Measurements from ENCODE around the gene ITIH4.

Gene ITIH4

GRCh38 chr3:52792961-52793695 is 37.3 kb downstream of the ITIH4 start:
- TF ChIP-seq TAF1 (IDR thresholded peaks at IDR 0.05; ENCODE audit: borderline replicate concordance, insufficient read depth, low read length) = no peak
- no peak for TF ChIP-seq SIN3A (IDR thresholded peaks at IDR 0.05; ENCODE audit: borderline replicate concordance, insufficient read depth, low read length)

GRCh38 chr3:52792413-52792812 is 38.1 kb downstream of the ITIH4 start:
- TF ChIP-seq POLR2AphosphoS5 (IDR thresholded peaks at IDR 0.05; ENCODE audit: low read depth, low read length) (no peak), TAF1 (IDR thresholded peaks at IDR 0.05; ENCODE audit: borderline replicate concordance, insufficient read depth, low read length) (no peak), SIN3A (IDR thresholded peaks at IDR 0.05; ENCODE audit: borderline replicate concordance, insufficient read depth, low read length) (no peak), FOXP2 (optimal IDR thresholded peaks at IDR 0.05; ENCODE audit: borderline replicate concordance, extremely low read depth, extremely low read length, insufficient read depth) (no peak)
- TF ChIP-seq, protein P1, sequence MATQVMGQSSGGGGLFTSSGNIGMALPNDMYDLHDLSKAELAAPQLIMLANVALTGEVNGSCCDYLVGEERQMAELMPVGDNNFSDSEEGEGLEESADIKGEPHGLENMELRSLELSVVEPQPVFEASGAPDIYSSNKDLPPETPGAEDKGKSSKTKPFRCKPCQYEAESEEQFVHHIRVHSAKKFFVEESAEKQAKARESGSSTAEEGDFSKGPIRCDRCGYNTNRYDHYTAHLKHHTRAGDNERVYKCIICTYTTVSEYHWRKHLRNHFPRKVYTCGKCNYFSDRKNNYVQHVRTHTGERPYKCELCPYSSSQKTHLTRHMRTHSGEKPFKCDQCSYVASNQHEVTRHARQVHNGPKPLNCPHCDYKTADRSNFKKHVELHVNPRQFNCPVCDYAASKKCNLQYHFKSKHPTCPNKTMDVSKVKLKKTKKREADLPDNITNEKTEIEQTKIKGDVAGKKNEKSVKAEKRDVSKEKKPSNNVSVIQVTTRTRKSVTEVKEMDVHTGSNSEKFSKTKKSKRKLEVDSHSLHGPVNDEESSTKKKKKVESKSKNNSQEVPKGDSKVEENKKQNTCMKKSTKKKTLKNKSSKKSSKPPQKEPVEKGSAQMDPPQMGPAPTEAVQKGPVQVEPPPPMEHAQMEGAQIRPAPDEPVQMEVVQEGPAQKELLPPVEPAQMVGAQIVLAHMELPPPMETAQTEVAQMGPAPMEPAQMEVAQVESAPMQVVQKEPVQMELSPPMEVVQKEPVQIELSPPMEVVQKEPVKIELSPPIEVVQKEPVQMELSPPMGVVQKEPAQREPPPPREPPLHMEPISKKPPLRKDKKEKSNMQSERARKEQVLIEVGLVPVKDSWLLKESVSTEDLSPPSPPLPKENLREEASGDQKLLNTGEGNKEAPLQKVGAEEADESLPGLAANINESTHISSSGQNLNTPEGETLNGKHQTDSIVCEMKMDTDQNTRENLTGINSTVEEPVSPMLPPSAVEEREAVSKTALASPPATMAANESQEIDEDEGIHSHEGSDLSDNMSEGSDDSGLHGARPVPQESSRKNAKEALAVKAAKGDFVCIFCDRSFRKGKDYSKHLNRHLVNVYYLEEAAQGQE (IDR thresholded peaks at IDR 0.05; ENCODE audit: insufficient read depth in 1 of 2, low read depth in 2 of 2, low read length in 2 of 2) = no peak

- TF ChIP-seq POLR2AphosphoS5 (IDR thresholded peaks at IDR 0.05; ENCODE audit: low read depth, low read length) (no peak), SIN3A (IDR thresholded peaks at IDR 0.05; ENCODE audit: borderline replicate concordance, insufficient read depth, low read length) (no peak), FOXP2 (optimal IDR thresholded peaks at IDR 0.05; ENCODE audit: borderline replicate concordance, extremely low read depth, extremely low read length, insufficient read depth) (no peak), TAF1 (IDR thresholded peaks at IDR 0.05; ENCODE audit: borderline replicate concordance, insufficient read depth, low read length) (no peak)
- TF ChIP-seq, protein P1 (IDR thresholded peaks at IDR 0.05; ENCODE audit: insufficient read depth in 1 of 2, low read depth in 2 of 2, low read length in 2 of 2) = no peak
Observed at GRCh38 chr3:52791928-52792327, 38.5 kb downstream of the ITIH4 start.

DNA sequence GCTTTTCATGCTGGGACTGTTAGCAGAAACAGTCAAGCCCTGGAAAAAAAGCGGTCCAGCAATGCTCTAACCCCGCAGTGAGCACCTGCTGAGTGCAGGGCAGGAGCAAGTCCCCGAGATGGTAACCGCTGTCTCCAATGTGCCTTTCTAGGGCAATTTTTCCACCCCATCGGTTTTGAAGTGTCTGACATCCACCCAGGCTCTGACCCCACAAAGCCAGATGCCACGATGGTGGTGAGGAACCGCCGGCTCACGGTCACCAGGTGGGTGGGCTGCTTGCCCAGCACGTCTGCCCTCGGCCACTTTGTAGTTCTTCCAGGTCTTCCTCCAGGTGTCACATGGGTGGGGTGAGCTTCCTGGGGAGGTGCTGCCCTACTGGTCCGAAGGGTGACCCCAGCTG is 39.1 kb downstream of the ITIH4 start:
- TF ChIP-seq TAF1 (IDR thresholded peaks at IDR 0.05; ENCODE audit: borderline replicate concordance, insufficient read depth, low read length) = no peak

GRCh38 chr3:52790741-52791140 is 39.7 kb downstream of the ITIH4 start:
- TF ChIP-seq POLR2AphosphoS5 (IDR thresholded peaks at IDR 0.05; ENCODE audit: low read depth, low read length) = no peak
- TF ChIP-seq, protein P1 (IDR thresholded peaks at IDR 0.05; ENCODE audit: insufficient read depth in 1 of 2, low read depth in 2 of 2, low read length in 2 of 2) = no peak
- no peak for TF ChIP-seq TAF1 (IDR thresholded peaks at IDR 0.05; ENCODE audit: borderline replicate concordance, insufficient read depth, low read length)

DNA sequence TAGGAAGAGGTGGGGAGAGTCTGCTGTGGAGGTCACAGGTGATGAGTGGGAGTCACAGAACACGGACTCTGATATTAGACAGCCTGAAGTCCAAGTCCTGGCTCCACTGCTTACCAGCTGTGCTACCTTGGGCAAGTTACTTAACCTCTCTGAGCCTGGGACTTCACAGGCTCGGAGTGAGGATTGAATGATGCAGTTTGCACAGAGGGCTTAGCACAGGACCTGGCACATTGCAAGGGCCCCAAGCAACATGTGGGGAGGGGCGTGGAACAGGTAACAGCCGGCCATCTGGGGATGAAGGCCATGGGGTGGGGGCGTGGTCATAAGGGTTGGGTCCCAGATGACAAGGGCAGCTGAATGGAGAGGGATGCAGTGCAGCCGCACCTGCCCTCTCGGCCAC is 40.1 kb downstream of the ITIH4 start:
- TF ChIP-seq, protein P1 (IDR thresholded peaks at IDR 0.05; ENCODE audit: insufficient read depth in 1 of 2, low read depth in 2 of 2, low read length in 2 of 2) = no peak
- TF ChIP-seq TAF1 (IDR thresholded peaks at IDR 0.05; ENCODE audit: borderline replicate concordance, insufficient read depth, low read length) (no peak), FOXP2 (optimal IDR thresholded peaks at IDR 0.05; ENCODE audit: borderline replicate concordance, extremely low read depth, extremely low read length, insufficient read depth) (no peak), POLR2AphosphoS5 (IDR thresholded peaks at IDR 0.05; ENCODE audit: low read depth, low read length) (no peak), SIN3A (IDR thresholded peaks at IDR 0.05; ENCODE audit: borderline replicate concordance, insufficient read depth, low read length) (no peak)

Data from PFSK-1 (cell line).